Measurements from ENCODE around the gene GCC1. TPM values are rescaled to one million over a fixed set of nuclear protein-coding genes. Genes with fewer than 3 reads are reported as not detected.

Gene GCC1
- total RNA-seq: 10 to 100 TPM; 16.0 TPM

- ChIA-PET POLR2A (no interaction called here), CTCF (no interaction called here)
Observed at GRCh38 chr7:127585044-127585953, at the start of gene GCC1. Gene GCC1, minus strand, starts transcription at chr7:127585596. Its CDS starts 414 bp downstream, at chr7:127585182.

DNA sequence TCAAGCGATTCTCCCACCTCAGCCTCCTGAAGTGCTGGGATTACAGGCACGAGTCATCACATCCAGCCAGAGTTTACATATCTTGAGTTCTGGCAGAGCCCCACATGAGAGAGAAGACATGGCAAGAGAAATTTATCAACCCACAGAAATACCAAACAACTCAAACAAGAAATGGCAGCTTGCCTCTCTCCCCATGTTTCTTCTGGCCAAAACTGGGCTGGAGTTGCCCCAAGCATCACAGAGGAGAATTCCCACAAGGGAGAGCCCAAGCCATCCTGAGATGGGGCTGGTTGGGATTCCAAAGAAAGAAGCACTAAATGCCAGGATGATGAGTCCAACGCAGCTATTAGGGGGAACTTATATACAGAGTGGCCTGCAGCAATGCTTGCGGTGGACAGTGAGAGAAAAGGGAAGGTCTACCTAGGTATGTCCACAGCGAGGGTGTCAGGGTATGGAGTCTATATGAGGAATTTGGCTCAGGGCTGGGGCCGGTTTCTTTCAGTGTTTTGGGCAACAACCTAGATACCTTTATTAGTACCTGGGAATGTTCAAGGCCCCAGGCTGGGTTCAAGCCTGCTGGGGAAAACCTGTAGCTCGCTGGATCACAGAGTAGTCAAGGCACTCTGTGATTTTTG is 47.0 kb upstream of the GCC1 start:
- ChIA-PET POLR2A (no interaction called here), CTCF (no interaction called here)

- ChIA-PET CTCF (interaction anchor here (0.6 to 0.7 kb wide), 2 partner anchors 39 to 326 kb away, joined by 3 read pairs; no protein-coding TSS in a partner anchor), POLR2A (no interaction called here)
Observed at GRCh38 chr7:127629268-127629854, 44.0 kb upstream of the GCC1 start.

GRCh38 chr7:127628445-127628844 is 43.0 kb upstream of the GCC1 start:
- ChIA-PET POLR2A (no interaction called here), CTCF (no interaction called here)

DNA sequence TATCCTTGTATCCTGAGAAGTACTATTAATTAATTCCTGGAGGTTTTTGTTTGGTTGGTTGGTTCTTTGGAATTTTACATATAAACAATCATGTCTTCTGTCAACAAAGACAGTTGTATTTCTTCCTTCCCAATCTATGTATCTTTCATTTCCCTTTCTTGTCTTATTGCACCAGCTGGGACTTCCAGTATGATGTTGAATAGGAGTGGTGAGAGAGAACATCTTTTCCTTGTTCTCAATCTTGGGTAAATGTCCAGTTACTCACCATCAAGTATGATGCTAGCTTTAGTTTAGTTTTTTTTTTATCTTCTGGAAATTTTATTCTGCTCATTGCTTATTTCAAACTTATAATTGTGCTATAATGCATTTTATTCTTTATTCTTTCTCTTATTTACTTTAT is 39.9 kb upstream of the GCC1 start:
- CTCF ChIA-PET: no interaction called here

GRCh38 chr7:127620406-127621233 is 35.2 kb upstream of the GCC1 start:
- CTCF ChIA-PET: no interaction called here
- POLR2A ChIA-PET: no interaction called here

More for the DNA sequence above, 39.9 kb upstream of the GCC1 start:
- POLR2A ChIA-PET: no interaction called here

- ChIA-PET POLR2A (no interaction called here), CTCF (no interaction called here)
Observed at GRCh38 chr7:127619681-127620405, 34.4 kb upstream of the GCC1 start.

GRCh38 chr7:127618775-127619174 is 33.4 kb upstream of the GCC1 start:
- CTCF ChIA-PET: no interaction called here
- POLR2A ChIA-PET: no interaction called here

DNA sequence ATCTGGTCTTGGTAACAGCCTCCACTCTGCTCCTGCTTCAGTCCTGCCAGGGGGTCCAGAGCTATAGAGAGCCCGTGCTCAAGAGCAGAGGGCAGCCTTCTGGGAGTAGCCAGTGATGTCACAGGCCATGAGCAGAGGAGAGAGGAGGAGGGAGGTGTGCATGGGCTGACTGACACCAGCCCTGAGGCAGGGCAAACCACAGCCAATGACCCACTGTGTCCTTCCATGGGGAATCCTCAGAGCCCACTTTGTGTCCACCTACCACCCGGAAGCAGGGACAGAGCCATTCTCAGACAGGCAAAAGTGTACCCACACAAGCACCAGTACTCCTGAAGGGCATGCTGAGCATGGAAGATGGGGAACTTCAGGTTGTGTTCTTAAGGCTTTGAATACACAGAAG is 32.6 kb upstream of the GCC1 start, which contains the start of gene PAX4:
PAX4 (minus strand) TSS at position 101 of the 400 bp plus-strand sequence. CDS start 2,214 bp downstream, outside the sequence.
- CTCF ChIA-PET: no interaction called here
- POLR2A ChIA-PET: no interaction called here

DNA sequence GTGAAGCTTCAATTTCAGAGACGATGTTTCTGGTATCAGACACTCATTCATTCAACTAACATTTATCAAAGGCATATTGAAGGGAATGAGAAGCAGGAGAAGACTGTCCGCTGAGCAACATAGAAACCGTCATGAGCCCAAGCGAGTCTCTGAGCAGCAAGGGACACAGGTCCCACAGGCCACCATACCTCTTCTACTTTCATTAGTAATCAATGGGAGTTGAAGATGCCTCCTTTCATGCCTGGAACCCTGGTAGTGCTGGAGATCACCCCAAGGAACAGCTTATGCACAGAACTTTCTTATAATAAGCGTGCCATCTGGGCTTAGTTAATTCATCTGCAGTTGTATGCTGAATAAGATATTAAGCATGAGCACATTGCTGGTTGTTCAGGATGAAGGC is 31.3 kb upstream of the GCC1 start:
- POLR2A ChIA-PET: no interaction called here
- CTCF ChIA-PET: no interaction called here

DNA sequence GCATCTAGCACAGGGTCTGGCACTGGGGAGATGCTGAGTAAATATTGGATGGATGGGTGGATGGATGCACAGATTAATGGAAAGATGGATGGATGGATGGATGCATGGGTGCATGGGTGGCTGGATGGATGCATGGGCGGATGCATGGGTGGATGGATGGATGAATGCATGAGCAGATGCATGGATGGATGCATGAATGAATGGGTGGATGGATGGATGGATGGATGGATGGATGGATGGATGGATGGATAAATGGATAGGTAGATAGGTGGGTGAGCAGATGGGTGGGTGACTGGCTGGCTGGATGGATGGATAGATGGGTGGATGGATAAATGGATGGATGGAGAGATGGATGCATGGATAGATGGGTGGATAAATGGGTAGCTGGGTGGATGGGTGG is 26.9 kb upstream of the GCC1 start:
- ChIA-PET CTCF (no interaction called here), POLR2A (no interaction called here)

GRCh38 chr7:127609297-127609696 is 23.9 kb upstream of the GCC1 start:
- POLR2A ChIA-PET: no interaction called here
- CTCF ChIA-PET: no interaction called here

DNA sequence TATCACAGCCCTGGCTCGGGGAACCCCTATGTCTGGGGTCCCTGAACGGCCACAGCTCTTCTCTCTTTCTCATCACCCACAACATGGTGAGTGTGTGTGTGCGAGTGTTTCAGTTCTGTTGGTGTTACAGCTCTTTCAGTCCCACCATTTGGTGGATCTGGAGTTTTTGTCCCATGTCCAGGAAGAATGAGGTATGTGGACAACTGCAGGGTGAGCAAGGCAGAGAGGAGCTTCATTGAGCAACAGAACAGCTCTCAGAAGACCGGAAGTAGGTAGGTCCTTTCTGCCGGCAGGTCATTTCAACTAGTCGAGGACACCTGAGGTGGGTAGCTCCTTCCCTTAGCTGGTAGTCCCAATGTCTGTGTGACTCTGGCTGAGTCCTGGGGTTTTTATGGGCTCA is 23.1 kb upstream of the GCC1 start:
- ChIA-PET POLR2A (no interaction called here), CTCF (no interaction called here)

DNA sequence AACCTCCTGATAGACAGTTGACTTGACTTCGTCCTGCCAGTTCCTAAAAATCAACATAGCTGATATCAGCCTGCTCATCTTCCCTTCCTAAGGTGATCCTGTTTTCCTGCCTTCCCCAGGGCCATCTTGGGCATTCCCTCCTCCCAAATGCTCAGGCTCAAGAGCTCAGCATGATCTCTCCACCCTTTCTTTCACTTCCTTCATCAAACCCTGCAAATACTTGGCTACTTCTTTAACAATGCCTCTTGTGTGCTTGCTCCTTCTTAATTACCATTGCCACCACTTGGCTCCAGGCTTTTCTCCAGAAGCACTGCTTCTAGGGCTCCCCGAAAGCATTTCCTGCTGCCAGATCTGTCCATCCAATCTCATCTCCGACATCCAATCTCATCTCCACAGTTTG is 15.5 kb upstream of the GCC1 start:
- POLR2A ChIA-PET: no interaction called here
- CTCF ChIA-PET: no interaction called here

DNA sequence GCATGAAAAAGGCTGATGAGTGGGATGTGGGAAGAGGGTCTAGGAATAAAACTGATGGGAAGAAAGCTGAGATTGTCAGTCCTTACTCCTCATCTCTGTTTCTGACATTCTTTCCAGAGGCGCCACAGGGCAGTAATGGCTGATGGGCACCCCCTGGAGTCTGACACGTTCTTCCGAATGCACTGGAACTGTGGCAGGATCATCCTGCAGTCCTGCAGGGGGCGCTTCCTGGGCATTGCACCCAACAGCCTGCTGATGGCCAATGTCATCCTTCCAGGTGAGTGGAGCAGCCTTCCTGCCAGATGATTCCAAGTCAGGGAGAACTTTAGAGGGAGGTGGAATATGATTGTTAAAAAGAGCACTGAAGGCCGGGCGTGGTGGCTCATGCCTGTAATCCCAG is 12.9 kb upstream of the GCC1 start:
- ChIA-PET CTCF (no interaction called here), POLR2A (no interaction called here)

- POLR2A ChIA-PET: no interaction called here
- CTCF ChIA-PET: no interaction called here
Observed at GRCh38 chr7:127595737-127596136, 10.3 kb upstream of the GCC1 start.

DNA sequence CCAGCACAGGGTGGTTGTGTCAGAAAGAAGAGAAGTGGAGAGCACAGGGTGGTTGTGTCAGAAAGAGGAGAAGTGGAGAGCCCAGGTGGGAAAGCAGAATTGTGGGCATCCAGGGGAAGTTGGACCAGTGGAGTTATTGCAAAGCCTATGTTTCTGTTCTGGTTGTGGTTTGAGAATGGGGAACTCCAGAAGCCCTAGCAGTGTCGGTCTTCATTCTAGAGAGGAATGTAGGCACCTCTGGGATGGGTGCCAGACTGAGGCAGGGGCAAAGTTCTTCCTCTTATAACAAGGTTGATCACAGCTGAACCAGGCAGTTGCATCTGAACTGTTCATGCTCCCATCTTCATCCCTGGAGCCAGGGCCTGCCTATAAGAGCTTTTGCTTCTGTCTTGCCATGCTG is 9.1 kb upstream of the GCC1 start:
- POLR2A ChIA-PET: no interaction called here

GRCh38 chr7:127592550-127592949 is 7.2 kb upstream of the GCC1 start:
- POLR2A ChIA-PET: interaction anchor here (0.6 kb wide), 1 partner anchor 23 kb away, joined by 3 read pairs; no protein-coding TSS in a partner anchor
- CTCF ChIA-PET: no interaction called here

More for the DNA sequence above, 9.1 kb upstream of the GCC1 start:
- CTCF ChIA-PET: no interaction called here

GRCh38 chr7:127591591-127591990 is 6.2 kb upstream of the GCC1 start:
- CTCF ChIA-PET: no interaction called here
- POLR2A ChIA-PET: no interaction called here

DNA sequence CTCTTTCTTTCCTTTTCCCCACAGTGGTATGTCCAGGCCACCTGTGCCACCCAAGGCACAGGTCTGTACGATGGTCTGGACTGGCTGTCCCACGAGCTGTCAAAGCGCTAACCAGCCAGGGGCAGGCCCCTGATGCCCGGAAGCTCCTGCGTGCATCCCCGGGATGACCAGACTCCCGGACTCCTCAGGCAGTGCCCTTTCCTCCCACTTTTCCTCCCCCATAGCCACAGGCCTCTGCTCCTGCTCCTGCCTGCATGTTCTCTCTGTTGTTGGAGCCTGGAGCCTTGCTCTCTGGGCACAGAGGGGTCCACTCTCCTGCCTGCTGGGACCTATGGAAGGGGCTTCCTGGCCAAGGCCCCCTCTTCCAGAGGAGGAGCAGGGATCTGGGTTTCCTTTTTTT is 5.8 kb upstream of the GCC1 start:
- ChIA-PET CTCF (no interaction called here), POLR2A (no interaction called here)

Measured in activated CD8-positive, alpha-beta memory T cell treated with anti-CD3 and anti-CD28 coated beads for 36 hours (primary cell).